Measurements from ENCODE around the gene DGKG.

Gene DGKG

DNA sequence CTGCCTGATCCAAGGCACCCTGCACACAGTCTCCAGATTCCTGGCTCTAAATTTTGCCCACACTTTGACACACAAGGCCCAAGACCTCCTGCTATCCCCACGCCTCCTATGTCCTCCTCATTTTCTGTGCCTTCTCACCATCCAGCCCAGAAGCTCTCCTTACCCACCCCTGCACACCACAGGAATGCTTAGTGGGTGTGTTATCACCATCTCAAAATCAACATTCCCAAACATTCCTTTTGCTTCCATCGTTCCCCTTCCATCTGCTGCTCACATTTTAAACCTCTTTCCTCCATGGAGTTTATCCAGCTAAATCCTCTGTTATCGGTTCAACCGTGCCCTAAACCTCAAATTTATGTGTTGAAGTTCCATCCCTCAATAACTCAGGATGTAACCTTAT, 43.9 kb downstream of the DGKG start:
- DNase-seq (ENCODE audit: low read depth): no peak

DNA sequence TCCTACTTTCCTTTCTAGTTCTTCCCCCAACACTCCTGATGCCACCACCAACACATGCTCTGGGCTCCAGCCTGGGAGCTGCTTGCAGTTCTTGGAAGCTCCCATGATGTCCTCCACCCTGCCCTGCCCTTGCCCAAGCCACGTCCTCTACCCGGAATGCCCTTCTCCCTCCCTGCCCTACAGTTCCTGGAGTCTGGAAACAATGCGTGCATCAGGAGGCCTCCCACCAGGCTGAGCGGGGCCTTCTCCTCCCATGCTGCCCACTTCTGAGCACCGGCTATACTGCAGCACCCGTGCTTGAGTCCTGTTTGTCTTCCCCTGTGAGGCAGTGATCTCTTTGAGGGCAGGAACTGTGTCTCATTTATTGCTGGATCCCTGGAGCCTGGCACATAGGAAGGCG, 44.6 kb downstream of the DGKG start:
- no peak for DNase-seq (ENCODE audit: low read depth)

DNA sequence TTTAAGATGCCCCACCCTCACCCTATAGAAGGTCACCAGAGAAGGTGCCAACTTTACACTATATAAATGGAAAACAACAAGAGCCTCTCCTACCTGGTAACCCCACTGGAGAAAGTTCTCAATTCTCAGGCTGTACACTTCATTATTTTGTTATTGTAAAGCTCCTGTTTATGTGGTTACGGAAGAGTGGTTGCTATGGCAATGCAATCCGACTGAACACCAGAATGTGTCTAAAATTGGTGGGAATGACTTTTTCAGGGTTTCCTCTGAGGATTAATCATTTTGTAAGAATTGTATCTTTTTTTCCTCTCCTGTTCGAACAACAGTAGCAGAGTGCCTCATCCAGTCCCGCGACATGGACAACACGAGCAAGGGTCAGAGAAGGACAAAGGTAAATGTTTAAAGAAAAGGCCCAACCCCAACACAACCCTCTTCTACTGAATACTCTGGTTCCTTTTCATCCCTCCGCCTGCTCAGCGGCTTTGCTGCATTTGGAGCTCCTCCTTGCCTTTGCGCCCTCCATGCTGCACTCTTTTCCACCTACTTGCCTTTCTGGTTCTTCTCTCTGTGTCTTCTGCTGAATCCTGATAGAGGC, 45.3 kb downstream of the DGKG start:
- no peak for DNase-seq (ENCODE audit: low read depth)

DNA sequence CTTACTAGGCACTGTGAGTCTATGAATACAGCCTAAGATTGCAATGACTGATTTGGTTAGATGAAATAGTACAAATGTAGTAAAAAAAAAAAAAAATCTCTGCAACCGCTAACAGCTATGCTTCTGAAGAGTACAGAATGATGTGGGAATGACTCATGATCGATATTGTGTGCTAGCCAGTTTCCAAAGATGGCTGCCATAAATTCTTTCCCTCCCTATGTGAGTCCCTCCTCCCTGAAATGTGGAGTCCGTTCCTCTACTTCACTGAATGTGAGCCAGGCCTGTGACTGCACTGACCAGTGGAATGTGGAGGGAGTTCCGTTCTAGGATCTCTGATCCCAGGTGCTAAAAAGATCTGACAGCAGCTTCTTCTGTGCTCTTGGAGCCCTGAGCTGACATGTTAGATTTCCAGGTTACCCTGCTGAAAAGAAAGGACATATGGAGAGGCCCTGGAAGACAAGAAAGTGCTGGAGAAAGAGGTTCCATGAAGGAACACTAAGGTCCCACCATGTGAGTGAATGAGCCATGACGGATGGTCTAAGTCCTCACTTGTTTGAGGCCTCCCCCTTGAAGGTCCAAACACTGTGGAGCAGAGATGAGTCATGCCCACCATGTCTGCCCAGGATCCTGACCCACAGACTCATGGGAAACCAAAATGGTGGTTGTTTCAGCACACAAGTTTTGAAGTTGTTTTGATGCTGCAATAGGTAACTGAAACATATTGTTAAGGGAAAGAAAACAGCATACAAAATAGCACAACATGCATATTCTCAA, 46.3 kb downstream of the DGKG start:
- DNase-seq (ENCODE audit: low read depth): no peak

DNA sequence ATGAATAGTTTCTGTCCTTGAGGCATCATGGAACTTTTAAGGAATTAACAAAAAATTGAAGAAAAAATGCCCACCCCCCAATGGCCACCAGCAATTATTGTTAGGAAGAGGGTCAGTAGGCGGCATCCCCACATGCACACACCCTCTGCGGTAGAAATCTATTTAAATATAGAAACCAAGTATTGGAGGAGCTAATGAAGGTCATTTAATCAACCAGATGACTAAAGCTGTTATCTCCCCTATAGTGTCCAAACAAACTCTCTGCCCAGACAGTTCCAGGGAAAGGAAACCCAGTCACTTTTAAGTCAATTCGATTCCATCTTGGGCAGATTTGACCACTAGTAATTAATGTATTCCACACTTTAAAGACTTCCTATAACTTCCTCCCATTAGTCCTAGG, 47.1 kb downstream of the DGKG start:
- DNase-seq (ENCODE audit: low read depth): no peak

DNA sequence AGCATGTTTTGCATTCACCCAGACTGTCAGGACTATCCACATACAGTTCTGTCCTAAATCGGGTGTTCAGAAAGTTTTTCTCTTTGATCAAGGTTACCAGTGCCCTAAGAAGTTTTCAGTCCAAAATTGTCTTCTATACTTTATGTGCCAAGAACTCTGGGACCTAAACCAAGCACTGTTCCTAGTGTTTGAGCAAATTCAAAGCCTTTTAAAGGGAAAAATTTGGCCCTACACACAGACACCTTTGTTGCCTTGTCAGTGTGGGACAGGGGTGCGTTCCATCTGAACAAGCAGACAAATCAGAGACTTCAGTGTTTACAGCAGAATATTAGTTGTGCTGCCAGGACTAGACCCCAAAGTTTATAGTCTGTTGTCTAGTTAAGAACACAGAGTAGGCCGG, 50.6 kb downstream of the DGKG start:
- no peak for DNase-seq (ENCODE audit: low read depth)

DNA sequence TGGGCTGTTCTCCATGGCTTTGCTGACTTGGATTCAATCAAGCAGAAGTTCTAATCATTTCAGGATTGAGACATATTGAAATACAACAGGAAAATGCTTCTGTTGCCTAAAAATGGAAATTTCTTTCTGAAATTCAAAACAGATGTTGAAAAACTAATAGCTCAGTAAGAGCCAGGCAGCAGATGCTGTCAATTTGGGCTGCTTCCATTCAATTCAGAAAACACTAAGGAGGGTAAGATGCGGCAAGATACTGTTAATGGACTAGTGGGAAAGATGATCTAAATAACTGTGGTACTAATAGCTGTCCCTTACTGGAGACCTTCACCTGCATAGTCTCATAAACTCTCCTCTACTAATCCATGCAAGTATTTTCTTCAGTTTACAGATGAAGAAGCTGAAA, 53.5 kb downstream of the DGKG start:
- DNase-seq (ENCODE audit: low read depth): no peak

DNA sequence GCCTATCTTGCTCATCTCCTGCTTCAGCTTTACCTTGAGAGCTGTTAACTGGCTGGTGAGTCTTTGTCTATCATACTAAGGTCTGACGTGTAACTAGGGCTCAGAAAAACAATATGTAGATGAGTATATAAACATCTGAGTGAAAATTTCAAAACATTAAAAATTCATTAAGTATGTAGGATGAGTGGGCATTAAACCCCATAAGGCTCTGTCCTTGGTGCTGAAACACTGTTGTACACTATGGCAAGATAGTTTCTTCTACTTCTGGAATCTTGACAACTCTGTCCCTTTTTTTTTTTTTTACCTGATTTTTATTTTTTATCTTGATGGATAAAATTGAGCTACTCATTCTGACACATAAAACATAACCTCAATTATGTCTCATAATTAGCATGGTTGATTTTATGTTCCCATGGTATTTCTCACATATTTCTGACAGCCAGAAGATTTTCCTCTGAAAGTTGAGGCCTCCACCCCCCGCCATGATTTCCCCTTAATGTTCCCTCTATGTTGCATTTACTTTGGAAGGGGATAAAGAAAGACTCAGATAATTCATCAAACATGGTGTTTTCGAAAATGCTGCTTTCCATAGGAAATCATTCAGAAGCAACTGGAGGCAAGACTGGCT, 54.3 kb downstream of the DGKG start:
- DNase-seq (ENCODE audit: low read depth): no peak

DNA sequence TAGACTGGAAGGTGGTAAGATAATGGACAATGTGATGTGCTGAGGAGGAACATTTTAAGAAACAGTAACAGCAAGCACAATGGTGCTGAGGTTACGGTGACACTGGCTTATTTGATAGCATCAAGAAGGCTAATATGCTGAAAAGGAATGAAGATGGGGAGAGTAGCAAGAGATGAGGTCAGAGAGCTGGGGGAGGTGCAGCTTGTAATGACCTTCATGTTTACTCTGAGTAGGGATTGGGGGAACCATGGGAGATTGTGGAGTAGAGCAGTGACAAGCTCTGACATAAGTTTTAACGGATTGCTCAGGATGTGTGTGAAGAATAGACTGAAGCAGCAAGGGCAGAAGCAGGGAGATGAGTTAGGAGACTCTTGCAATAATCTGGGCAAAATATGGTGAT, 56.7 kb downstream of the DGKG start:
- DNase-seq (ENCODE audit: low read depth): no peak

DNA sequence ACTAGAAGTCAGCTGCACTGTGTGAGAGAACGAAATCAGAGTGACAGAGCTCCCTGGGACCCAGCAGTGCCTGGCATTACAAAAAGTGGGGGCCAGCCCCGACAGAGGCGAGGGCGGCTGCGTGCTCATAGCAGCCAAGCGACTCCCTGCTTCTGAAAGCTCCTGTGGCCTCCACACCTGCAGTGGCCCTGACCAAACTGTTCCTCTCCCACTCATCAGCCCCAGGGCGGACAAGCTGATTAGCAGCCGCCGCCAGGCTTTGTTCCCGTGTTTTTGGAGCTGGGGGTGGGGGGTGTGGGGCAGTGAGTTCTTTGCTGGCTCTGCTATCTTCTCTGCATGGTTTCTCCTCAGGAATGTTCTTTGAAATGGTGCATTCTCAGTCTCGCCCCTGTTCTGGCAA, 58.1 kb downstream of the DGKG start:
- no peak for DNase-seq (ENCODE audit: low read depth)

DNA sequence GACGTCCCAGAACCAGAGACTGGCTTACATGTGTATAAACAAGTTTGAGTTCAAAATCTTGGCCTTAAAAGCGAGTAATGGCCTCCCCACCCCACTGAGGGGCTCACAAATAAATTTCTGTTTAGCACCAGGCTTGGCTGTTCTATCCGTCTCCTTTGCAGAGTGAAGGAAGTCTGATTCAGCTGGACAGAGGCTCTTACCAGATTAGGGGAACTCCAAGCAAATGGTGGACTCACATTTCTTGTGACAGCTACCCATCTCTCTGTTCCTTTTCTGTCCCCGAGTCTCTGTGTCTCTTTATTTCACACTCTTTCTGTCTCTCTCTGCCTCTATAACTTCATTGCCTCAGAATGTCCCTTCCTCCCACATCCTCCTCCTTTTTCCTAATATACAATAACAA, 62.7 kb downstream of the DGKG start:
- no peak for DNase-seq (ENCODE audit: low read depth)

DNA sequence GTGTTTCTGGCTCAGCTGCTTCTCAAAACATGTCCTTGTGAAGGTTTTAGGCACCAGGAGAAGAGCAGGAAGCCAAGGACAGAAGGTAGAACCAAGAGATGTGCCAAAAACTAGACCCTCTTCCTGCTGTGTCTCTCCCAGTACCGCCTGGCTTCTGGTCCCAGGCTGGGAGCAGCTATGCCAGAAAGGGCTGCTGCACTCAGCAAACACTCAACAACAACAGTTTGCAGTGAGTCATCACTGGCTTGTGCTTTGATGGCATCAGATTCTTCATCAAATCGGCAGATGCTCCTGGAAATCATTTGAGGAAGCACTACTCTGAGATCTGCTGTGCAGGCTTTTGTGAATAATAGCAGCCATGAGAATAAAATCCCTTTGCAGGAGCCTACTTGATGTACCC, 63.2 kb downstream of the DGKG start:
- no peak for DNase-seq (ENCODE audit: low read depth)

DNA sequence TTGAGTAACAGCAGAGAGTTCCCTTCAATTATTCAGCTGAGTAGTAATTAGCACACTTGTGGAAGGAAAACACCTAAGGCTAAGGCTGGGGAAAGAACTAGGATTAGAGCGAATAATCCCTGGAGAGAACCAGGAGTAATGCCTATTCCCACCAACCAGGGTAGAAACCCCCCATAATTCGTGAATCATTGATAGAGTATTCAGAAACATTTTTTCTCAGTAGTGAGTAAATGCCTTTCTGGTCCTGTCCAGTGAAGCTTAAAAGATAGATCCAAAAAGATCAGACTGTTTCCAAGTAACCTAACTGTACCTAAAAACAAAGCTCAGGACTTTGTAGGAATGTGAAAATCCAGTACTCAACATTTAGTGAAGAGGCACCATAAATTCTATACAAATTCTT, 71.2 kb downstream of the DGKG start:
- DNase-seq (ENCODE audit: low read depth): no peak

DNA sequence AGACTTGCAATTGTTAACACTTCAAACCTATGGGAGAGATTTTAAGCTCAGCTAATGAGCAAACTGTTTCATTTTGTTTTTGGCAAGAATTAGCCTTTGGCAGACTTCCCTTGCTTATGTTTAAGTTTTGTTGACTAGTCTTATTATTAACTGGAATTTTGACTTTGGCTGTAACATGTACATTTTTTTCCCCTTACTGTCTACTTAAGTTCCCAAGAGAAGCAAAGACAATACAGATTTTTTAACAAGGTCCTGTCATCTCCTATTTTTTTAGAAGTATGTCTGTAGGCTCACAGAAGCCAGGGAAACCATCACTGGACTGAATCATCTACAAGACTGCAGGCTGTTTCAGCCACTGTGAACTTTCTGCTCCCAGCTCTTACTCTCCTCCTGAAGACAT, 74.3 kb downstream of the DGKG start:
- no peak for DNase-seq (ENCODE audit: low read depth)

DNA sequence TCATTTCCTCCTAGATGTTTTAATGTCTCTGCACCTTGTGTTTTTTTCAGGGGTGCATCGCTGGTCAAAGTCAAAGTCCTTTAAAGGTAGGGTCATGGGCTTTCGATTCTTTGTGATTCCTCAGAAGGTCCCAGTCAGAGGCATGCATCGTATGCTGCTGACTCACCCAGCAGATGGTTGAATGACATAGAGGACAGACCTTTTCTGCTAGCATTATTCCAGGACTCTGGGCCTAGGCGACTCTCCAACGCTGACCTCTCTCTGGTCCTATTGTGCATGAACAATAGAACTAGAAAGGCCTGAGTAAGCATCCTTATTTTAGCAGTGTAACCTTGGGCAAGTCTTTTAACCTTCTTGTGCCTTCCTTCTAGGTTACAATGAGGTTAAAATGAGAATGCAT, 75.9 kb downstream of the DGKG start:
- no peak for DNase-seq (ENCODE audit: low read depth)

DNA sequence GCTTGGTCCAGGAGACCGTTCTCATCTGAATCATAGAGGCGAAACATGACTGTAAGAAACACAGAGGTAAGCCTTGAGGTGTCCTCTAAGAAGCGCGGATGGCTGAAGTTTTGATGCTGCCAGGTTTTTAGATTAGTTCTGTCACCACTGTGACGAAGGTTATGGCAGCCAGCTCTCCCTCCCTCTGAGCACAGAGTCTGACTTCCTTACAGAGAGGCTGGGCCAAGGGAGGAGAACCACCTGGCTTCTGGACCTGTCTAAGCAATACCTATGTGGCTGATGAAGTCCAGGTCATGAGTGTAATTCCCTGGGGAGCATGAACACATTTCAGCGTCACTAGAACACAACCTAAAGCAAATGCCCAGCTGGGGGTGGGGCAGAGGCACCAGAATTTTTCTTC, 77.4 kb downstream of the DGKG start:
- no peak for DNase-seq (ENCODE audit: low read depth)

DNA sequence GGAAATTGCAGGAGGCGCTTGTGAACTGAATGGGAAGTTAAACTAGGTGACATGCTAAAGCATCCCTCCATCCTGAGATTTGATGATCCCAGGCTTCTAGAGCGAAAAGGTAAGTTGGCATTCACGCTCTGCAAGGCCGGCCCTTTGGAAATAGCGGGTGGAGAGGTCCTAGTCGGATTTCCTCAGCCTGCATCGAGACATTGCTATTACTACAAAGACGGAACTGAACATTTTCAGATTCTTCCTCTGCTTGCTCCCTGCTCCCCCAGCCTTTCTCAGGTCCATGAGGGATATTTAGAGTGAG, 77.7 kb downstream of the DGKG start:
- DNase-seq (ENCODE audit: low read depth): no peak

DNA sequence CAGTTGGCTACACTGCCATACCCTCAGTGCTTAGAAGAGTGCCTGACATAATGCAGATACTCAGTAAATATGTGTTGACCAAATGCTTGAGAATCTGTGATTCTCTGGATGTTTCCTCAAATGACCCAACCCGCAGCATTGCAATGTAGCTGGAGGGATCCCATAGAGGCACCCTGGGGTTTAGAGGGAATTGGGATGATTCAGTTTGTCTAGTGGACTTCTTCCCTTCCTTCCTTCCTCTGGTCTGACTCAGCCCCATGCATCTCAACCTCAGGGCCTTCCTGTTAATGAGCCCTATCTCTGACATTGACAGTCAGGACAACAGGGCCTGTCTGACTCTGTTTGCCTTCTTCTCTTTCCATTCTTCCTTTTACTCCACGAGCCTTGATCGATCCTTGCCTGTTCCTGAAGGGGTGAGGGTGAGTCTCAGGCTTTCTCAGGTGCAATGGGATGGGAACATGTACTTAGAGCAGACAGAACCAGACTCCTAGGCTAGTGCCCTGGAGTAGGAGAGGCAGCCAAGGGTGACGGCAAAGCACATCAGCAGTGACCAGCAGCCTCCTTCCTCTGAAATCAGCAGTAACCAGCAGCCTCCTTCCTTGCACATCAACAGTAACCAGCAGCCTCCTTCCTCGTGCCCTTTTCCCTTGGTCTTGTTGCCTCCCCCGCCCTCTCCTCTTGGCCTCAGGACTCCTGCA, 78.2 kb downstream of the DGKG start:
- no peak for DNase-seq (ENCODE audit: low read depth)

DNA sequence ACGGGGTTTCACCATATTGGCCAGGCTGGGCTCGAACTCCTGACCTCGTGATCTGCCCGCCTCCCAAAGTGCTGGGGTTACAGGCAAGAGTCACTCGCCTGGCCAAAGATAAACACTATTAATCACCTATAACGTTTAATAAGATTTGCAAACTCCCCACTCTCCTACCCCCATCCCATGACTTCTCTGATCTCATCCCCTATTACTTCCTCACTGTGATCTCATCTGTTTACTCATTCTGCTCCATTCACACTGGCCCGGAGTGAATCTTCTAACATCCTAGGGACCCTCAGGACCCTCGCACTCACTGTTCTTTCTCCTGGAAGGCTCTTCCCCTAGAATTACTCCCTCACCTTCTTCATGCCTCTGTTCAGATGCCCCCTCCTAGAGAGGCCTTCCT, 78.9 kb downstream of the DGKG start:
- no peak for DNase-seq (ENCODE audit: low read depth)

DNA sequence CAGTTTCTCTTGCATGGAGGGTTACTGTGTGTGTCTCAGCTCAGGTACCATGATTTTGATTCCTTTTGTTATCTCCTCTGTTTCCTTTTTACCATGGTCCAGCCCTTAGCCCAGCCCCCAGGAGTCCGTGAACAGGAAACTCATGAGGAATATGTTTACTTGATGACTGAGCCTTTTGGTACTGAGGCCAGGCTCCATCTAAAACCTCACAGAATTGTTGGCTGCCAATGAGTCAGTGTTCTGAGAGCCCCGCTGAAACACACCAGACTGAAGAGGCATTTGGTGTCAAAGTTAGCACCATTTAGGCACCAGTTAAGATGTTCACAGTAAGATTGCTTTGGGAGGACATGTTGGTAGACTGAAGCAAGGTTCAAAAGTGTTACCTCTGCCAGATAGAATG, 80.9 kb downstream of the DGKG start:
- DNase-seq (ENCODE audit: low read depth): no peak

DNA sequence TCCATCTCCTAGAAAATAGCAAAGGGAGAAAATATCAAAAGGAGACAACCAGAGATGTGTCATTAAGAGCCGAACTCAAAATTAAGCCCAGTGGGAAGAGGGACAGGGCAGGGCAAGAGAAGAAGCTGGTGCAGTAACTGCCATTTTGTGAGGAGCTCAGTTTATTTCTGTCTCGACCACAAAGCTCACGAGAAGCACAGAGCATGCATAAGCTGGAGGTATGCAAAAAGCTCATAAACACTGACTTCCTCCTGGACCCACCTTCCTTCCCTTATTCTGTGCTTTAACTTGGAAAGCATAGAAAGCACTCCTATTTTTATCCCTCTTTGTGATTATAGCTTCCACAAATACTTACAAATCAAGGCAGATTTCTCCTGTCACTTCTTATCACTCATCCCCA, 81.3 kb downstream of the DGKG start:
- DNase-seq (ENCODE audit: low read depth): no peak

DNA sequence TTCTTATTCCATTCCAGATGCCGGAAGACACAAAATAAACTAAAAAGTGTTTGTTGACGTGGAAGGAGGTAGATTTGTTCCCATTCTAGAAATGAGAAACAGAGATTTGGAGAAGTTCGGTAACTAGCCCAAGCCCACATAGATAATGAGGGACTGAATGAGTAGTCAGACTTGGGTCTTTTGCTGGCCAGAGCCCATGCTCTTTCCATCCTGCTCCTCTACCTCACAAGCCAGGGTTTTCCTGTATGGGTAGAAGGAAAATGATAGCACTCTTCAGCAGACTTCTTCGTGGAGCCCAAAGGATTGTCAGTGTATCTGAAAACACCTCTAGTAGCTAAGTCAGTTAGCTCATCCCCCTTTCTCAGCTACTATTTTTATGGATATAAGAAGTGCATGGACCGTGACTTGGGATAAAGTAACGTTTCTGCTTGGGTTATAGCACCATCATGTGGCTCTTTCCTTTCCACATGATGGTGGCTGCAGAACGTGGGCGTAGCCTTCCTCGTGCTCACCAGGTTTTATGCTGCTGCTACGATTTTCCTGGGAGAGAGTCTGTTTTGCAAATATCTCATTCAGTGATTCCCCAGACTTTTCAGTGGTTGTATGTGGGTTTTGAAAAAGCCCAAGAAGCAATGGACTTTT, 84.6 kb downstream of the DGKG start:
- no peak for DNase-seq (ENCODE audit: low read depth)

DNA sequence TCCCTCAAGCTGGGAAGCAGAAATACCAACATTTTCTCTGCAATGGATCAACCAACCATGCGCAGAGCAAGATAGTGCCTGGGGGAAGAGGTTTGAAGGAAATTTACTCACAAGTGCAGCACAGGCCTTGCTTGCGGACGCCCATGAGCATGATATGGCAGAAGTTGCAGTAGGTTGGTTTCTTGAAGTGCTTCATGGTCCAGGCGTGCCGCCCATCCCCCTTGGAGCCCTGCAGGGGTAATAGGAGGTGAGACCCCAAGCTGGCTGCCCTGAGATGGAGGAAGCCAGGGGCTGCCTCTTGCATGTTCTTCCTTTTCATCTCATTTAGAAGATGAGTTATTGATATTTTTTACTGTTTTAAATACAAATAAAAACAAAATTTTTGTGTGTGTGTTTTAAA, 86.6 kb downstream of the DGKG start:
- no peak for DNase-seq (ENCODE audit: low read depth)

All from activated T-helper 1 cell treated with Interleukin-2 at 50 U/mL for 16 hours (primary cell).